OCI-LY1 (cell line): ENCODE results near the gene SLC7A7.

Experiments
- H2AFZ ChIP-seq: fragments of 200-600 bp; sonication (generic), shearing (Covaris generic); 2 replicates; pipeline ENCODE4 v1.6.0; 2014; ENCODE audit warnings: antibody characterized with exemption, mild to moderate bottlenecking, low read length
- H3F3A ChIP-seq: fragments of 200-600 bp; sonication (generic), shearing (Covaris generic); 2 replicates; pipeline ENCODE4 v1.6.0; 2014; ENCODE audit warnings: mild to moderate bottlenecking, antibody characterized with exemption, low read length, moderate library complexity; ENCODE audit not compliant: insufficient read depth
- H3K27ac ChIP-seq: fragments of 200-600 bp; sonication (generic); 2 replicates; pipeline ENCODE4 v1.5.1; 2014; ENCODE audit warnings: low read length, mixed run types, mild to moderate bottlenecking, low read depth; ENCODE audit not compliant: poor library complexity, severe bottlenecking
- H3K27me3 ChIP-seq: fragments of 200-600 bp; sonication (generic); 2 replicates; pipeline ENCODE4 v1.6.0; 2014; ENCODE audit warnings: antibody characterized with exemption, mild to moderate bottlenecking, low read length, moderate library complexity; ENCODE audit not compliant: insufficient read depth
- H3K36me3 ChIP-seq: fragments of 200-600 bp; sonication (generic); 2 replicates; pipeline ENCODE4 v1.6.1; 2014; ENCODE audit warnings: mild to moderate bottlenecking, antibody characterized with exemption, low read length, moderate library complexity, mixed read lengths; ENCODE audit not compliant: insufficient read depth
- H3K4me1 ChIP-seq: fragments of 200-600 bp; sonication (generic); 2 replicates; pipeline ENCODE4 v1.5.1; 2014; ENCODE audit warnings: mild to moderate bottlenecking, low read length, moderate library complexity; ENCODE audit not compliant: insufficient read depth, severe bottlenecking
- H3K4me2 ChIP-seq: fragments of 200-600 bp; sonication (generic), shearing (Covaris generic); 2 replicates; pipeline ENCODE4 v1.6.1; 2014; ENCODE audit warnings: low read length
- H3K4me3 ChIP-seq: fragments of 200-600 bp; sonication (generic); 2 replicates; pipeline ENCODE4 v1.5.1; 2014; ENCODE audit warnings: low read length, low read depth, mild to moderate bottlenecking, mixed read lengths; ENCODE audit not compliant: poor library complexity, severe bottlenecking
- H3K79me2 ChIP-seq: fragments of 200-600 bp; shearing (Covaris generic); 2 replicates; pipeline ENCODE4 v1.6.1; 2016; ENCODE audit warnings: mixed run types, low read length, mixed read lengths; ENCODE audit not compliant: insufficient read depth
- H3K9ac ChIP-seq: fragments of 200-600 bp; sonication (generic), shearing (Covaris generic); 2 replicates; pipeline ENCODE4 v1.6.1; 2014; ENCODE audit warnings: mild to moderate bottlenecking, low read length, mixed read lengths
- H3K9me2 ChIP-seq: fragments of 200-600 bp; sonication (generic), shearing (Covaris generic); 2 replicates; pipeline ENCODE4 v1.6.1; 2014; ENCODE audit warnings: low read depth, mild to moderate bottlenecking, low read length, mixed read lengths
- H3K9me3 ChIP-seq: fragments of 200-600 bp; shearing (Covaris generic); 2 replicates; pipeline ENCODE4 v1.6.1; 2014; ENCODE audit warnings: low read length, mixed read lengths
- H4K20me1 ChIP-seq: fragments of 200-600 bp; sonication (generic), shearing (Covaris generic); 2 replicates; pipeline ENCODE4 v1.6.0; 2016; ENCODE audit warnings: mild to moderate bottlenecking, low read length; ENCODE audit not compliant: insufficient read depth
- EZH2 ChIP-seq: fragments of 200-600 bp; sonication (generic), shearing (Covaris generic); IDR thresholded peaks from 2 replicates; pipeline ENCODE4 v1.8.0; 2017; ENCODE audit warnings: borderline replicate concordance, mixed run types, mild to moderate bottlenecking, antibody characterized with exemption, low read length, moderate library complexity, mixed read lengths
- TF ChIP-seq, protein P1 (sequence below): fragments of 200-600 bp; sonication (generic), shearing (Covaris generic); IDR thresholded peaks from 2 replicates; pipeline ENCODE4 v1.5.1; 2017; ENCODE audit warnings: mild to moderate bottlenecking, antibody characterized with exemption, low read length, moderate library complexity, mixed read lengths

The SLC7A7 gene

DNA sequence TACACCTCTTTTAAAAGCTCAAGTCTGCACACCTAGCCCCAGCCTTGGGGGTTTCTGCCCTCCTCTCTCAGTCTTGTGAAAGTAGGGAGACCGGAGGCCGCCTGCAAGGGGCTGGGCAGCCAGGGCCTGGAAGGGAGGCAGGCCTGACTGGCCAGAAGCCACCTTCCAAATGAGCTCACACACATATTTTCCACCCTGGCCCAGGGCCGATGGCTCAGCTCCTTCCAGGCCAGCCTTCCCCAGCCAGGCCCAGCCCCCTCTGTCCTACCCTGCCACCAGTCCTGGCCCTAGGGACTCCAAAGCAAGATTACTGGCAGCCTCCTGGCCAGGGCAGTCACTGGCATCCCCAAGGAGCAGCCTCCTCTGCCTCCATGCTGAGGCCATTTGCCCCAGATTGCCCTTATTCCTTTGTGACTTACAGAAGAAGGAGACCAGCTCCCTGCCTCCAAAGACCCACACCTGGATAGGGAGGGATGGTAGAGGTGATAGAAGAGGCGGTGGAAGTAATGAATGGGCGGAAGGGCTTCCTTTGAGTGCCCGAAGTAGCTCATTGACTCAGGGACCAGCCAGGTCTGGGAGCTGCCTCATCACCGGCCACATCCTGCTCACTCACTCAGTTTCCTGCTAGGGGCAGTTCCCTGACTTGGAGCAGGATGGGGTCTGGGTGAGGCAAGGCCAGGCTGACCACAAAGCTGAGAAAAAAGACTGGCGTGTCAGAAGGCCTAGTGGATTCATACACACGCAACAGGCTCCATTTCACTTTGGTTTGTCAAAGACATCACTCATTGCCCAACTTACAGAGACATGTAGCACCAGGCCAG lies 35.9 kb upstream of the SLC7A7 start:
- H3K4me2 ChIP-seq = no peak overlapping the region
- H3K4me3 ChIP-seq = no peak overlapping the region
- no peaks in the 10 kb centered on the region for H4K20me1 ChIP-seq
- H3K36me3 ChIP-seq = no peaks in the 10 kb centered on the region
- no peaks in the 10 kb centered on the region for H3F3A ChIP-seq
- peaks cover 4% of the 10 kb centered on the region for H3K4me1 ChIP-seq
- no peak overlapping the region for H3K27ac ChIP-seq
- no peak overlapping the region for H2AFZ ChIP-seq
- no peak overlapping the region for H3K9ac ChIP-seq
- H3K9me2 ChIP-seq = no peaks in the 10 kb centered on the region
- no peaks in the 10 kb centered on the region for H3K79me2 ChIP-seq
- H3K9me3 ChIP-seq = no peaks in the 10 kb centered on the region
- TF ChIP-seq, protein P1, sequence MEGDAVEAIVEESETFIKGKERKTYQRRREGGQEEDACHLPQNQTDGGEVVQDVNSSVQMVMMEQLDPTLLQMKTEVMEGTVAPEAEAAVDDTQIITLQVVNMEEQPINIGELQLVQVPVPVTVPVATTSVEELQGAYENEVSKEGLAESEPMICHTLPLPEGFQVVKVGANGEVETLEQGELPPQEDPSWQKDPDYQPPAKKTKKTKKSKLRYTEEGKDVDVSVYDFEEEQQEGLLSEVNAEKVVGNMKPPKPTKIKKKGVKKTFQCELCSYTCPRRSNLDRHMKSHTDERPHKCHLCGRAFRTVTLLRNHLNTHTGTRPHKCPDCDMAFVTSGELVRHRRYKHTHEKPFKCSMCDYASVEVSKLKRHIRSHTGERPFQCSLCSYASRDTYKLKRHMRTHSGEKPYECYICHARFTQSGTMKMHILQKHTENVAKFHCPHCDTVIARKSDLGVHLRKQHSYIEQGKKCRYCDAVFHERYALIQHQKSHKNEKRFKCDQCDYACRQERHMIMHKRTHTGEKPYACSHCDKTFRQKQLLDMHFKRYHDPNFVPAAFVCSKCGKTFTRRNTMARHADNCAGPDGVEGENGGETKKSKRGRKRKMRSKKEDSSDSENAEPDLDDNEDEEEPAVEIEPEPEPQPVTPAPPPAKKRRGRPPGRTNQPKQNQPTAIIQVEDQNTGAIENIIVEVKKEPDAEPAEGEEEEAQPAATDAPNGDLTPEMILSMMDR = no peak
- TF ChIP-seq EZH2 = no peak
- no peaks in the 10 kb centered on the region; the same call in 1 of the 2 replicates for H3K27me3 ChIP-seq

DNA sequence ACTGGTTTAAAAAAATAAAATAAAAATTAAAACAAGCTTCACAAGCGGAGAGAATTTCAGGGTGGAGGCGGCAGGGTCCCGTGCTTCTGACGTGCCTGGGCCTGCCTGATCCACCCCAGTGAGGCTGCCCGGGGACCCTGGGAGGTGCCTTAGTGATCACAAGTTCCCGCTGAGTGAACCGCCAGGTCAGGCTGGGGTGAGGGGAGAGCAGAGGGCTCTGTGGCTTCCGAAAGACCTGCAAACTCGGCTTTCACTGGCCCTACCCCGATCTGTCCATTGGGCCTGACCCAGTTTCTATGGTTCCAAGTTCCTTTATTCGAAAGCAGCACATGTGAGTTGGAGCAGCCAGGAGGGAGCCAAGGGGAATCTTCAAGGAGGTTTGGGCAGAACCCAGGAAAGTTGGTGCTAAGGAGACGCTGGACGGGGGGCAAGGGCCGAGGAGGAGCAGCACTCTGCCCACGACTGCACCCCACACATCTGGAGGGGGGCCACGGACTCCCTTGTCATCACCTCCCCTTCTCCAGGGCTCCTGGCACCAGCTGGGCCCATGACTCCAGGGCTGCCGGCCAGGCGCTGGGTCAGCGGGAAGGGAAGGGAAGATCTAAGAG lies 34.1 kb upstream of the SLC7A7 start:
- Histone ChIP-seq H3K4me1 (peaks cover 4% of the 10 kb centered on the region), H3K79me2 (no peaks in the 10 kb centered on the region), H3K27ac (no peak overlapping the region), H3F3A (no peaks in the 10 kb centered on the region), H3K36me3 (no peaks in the 10 kb centered on the region), H3K4me3 (no peak overlapping the region), H3K9me2 (no peaks in the 10 kb centered on the region), H3K4me2 (no peak overlapping the region), H3K9ac (no peak overlapping the region), H3K27me3 (no peaks in the 10 kb centered on the region; the same call in 1 of the 2 replicates), H4K20me1 (no peaks in the 10 kb centered on the region), H2AFZ (no peak overlapping the region), H3K9me3 (no peaks in the 10 kb centered on the region)
- TF ChIP-seq EZH2 = no peak
- TF ChIP-seq, protein P1 = no peak

DNA sequence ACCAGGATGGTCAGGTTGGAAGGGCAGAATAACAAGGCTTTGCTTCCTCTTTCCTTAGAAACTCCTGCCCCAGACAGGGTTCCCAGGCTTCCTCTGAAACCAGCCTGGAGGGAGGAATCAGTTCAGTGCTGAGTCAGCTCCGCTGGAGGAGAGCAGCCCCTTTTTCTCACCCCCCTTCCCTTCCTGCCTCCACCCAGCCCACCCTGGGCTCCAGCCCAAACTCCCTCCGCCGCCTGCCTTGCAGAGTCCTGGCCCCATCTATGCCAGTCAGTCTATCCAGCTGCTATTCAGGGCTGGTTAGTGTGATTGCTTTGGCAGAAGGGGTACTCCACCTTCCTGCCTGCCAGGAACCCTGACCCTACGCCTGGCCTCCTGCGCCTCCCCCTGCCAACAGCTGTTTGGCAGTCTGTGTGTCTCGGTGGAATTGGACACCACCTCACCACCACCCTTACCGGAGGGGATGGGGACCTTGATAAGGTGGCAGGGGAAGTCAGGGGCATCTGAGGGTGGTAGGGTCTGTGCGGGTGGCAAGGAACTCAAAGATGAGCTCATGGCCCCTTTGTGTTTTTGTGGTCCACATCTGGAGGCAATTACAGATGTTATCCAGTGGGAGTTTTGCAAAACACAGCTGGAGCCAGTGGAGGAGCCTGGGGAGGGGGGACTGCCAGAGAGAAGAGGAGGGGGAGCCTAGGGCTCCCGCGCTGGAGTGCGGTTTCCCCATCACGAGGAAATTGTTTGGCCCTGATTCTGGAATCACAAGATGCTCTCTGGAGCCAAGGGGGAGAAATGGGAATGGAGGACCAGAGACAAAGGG lies 33.3 kb upstream of the SLC7A7 start:
- Histone ChIP-seq H3K4me3 (no peak overlapping the region), H3F3A (no peaks in the 10 kb centered on the region), H3K4me2 (no peak overlapping the region), H3K9me2 (no peaks in the 10 kb centered on the region), H3K27me3 (no peaks in the 10 kb centered on the region; the same call in 1 of the 2 replicates), H4K20me1 (no peaks in the 10 kb centered on the region), H2AFZ (no peak overlapping the region), H3K9me3 (no peaks in the 10 kb centered on the region), H3K27ac (no peak overlapping the region), H3K4me1 (peaks cover 4% of the 10 kb centered on the region), H3K9ac (no peak overlapping the region), H3K36me3 (no peaks in the 10 kb centered on the region), H3K79me2 (no peaks in the 10 kb centered on the region)
- no peak for TF ChIP-seq EZH2
- TF ChIP-seq, protein P1 = no peak
